H1 (cell line): ENCODE results near the gene WDR59. TPM values are rescaled to one million over a fixed set of nuclear protein-coding genes. Genes with fewer than 3 reads are reported as not detected.

ENCODE experiments used
- CTCF ChIA-PET: fragments of 300-600 bp; sonication (Branson Sonifier 250); formaldehyde crosslinking; loops from one replicate; lab custom pipeline; 2021; ENCODE audit not compliant: partially characterized antibody; lab: Charles Lee
- POLR2A ChIA-PET: fragments of 300-600 bp; sonication (Branson Sonifier 250); formaldehyde crosslinking; loops from one replicate; lab custom pipeline; 2021; ENCODE audit warnings: inconsistent platforms; ENCODE audit not compliant: partially characterized antibody; lab: Charles Lee
- DNase-seq, 2 experiments: peaks; one replicate each; pipeline versions ENCODE4 v3.0.0 to v3.0.0-alpha.2; 2010 to 2022; ENCODE audit warnings: low spot score in 2 of 2, low read depth in 1 of 2, mixed read lengths in 1 of 2
- FAIRE-seq: peaks from 2 replicates; lab custom pipeline; 2011; peaks lifted over from hg19 to GRCh38; lab: Jason Lieb, UNC
- H2AFZ ChIP-seq: 2 replicates; pipeline ENCODE4 v1.8.1; 2012; ENCODE audit warnings: low read length, inconsistent platforms
- H2AK5ac ChIP-seq: 2 replicates; pipeline ENCODE4 v1.6.1; 2013; ENCODE audit warnings: low read depth, low read length
- H2BK120ac ChIP-seq: replicated peaks from 2 replicates; pipeline ENCODE3; 2013; ENCODE audit warnings: low read depth, low read length, inconsistent platforms
- H2BK12ac ChIP-seq: 2 replicates; pipeline ENCODE4 v1.6.1; 2013; ENCODE audit warnings: low read depth, low read length
- H2BK15ac ChIP-seq: 2 replicates; pipeline ENCODE4 v1.6.1; 2013; ENCODE audit warnings: low read length
- H2BK20ac ChIP-seq: 2 replicates; pipeline ENCODE4 v1.6.1; 2013; ENCODE audit warnings: low read length
- H2BK5ac ChIP-seq: 2 replicates; pipeline ENCODE4 v1.6.1; 2013; ENCODE audit warnings: low read depth, low read length
- H3K14ac ChIP-seq: 2 replicates; pipeline ENCODE4 v1.6.1; 2013; ENCODE audit warnings: inconsistent platforms; ENCODE audit not compliant: insufficient read length
- H3K18ac ChIP-seq: 2 replicates; pipeline ENCODE4 v1.6.1; 2013; ENCODE audit warnings: low read length; ENCODE audit errors: extremely low read depth
- H3K23ac ChIP-seq: 2 replicates; pipeline ENCODE4 v1.6.1; 2013; ENCODE audit warnings: inconsistent platforms; ENCODE audit not compliant: insufficient read length
- H3K23me2 ChIP-seq: 2 replicates; pipeline ENCODE4 v1.6.1; 2013; ENCODE audit warnings: low read depth, low read length
- H3K27ac ChIP-seq: 2 replicates; pipeline ENCODE4 v1.6.1; 2011; ENCODE audit warnings: low read depth, low read length, inconsistent platforms
- H3K27me3 ChIP-seq, 4 experiments: replicated peaks in 1 of 4; 1 replicate in 1 of 4; 2 replicates in 3 of 4; pipeline versions ENCODE4 v1.6.1 to v1.8.1; 2011 to 2013; ENCODE audit warnings: low read length in 3 of 4, mild to moderate bottlenecking in 3 of 4, inconsistent platforms in 2 of 4, mixed read lengths in 2 of 4, moderate library complexity in 1 of 4; ENCODE audit not compliant: control insufficient read depth in 3 of 4, insufficient read depth in 3 of 4; ENCODE audit errors: extremely low read depth in 1 of 4
- H3K36me3 ChIP-seq, 4 experiments: 2 replicates each; pipeline versions ENCODE4 v1.6.1 to v1.8.1; 2011 to 2013; ENCODE audit warnings: mild to moderate bottlenecking in 4 of 4, low read length in 3 of 4, moderate library complexity in 2 of 4, control low read depth in 1 of 4, inconsistent platforms in 1 of 4; ENCODE audit not compliant: insufficient read depth in 4 of 4, control insufficient read depth in 2 of 4
- H3K4ac ChIP-seq: replicated peaks from 2 replicates; pipeline ENCODE3; 2013; ENCODE audit warnings: low read length, low read depth, mixed read lengths, inconsistent platforms; ENCODE audit not compliant: insufficient read length
- H3K4me1 ChIP-seq, 4 experiments: replicated peaks in 1 of 4; 1 replicate in 1 of 4; 2 replicates in 3 of 4; pipeline versions ENCODE4 v1.6.1 to v1.8.1; 2011 to 2013; ENCODE audit warnings: low read length in 3 of 4, inconsistent platforms in 2 of 4, mixed read lengths in 1 of 4; ENCODE audit not compliant: insufficient read depth in 4 of 4, control insufficient read depth in 3 of 4
- H3K4me2 ChIP-seq, 2 experiments: 2 replicates each; pipeline versions ENCODE4 v1.6.1 to v1.8.1; 2011 to 2013; ENCODE audit warnings: low read depth in 2 of 2, low read length in 2 of 2, control low read depth in 1 of 2, inconsistent platforms in 1 of 2, mild to moderate bottlenecking in 1 of 2; ENCODE audit not compliant: insufficient read depth in 1 of 2
- H3K4me3 ChIP-seq, 4 experiments: fragments of 200-600, 300-600 bp in 1 of 4; sonication (generic), shearing (Covaris generic), sonication (Bioruptor Twin) in 1 of 4; 2 replicates each; pipeline versions ENCODE4 v1.5.1 to v1.8.1; 2011 to 2016; ENCODE audit warnings: low read length in 4 of 4, low read depth in 3 of 4, control low read depth in 2 of 4, inconsistent platforms in 2 of 4, mild to moderate bottlenecking in 2 of 4, mixed read lengths in 1 of 4, moderate library complexity in 1 of 4; ENCODE audit not compliant: insufficient read depth in 2 of 4; ENCODE audit errors: extremely low read depth in 1 of 4
- H3K56ac ChIP-seq: replicated peaks from 2 replicates; pipeline ENCODE3; 2013; ENCODE audit warnings: low read depth, mild to moderate bottlenecking, mixed read lengths, low read length, inconsistent platforms; ENCODE audit not compliant: insufficient read length
- H3K79me1 ChIP-seq: 2 replicates; pipeline ENCODE4 v1.6.1; 2013; ENCODE audit warnings: low read depth, low read length, control low read depth
- H3K79me2 ChIP-seq, 2 experiments: 2 replicates each; pipeline versions ENCODE4 v1.6.1 to v1.8.1; 2012 to 2013; ENCODE audit warnings: low read length in 2 of 2, mild to moderate bottlenecking in 2 of 2, inconsistent platforms in 1 of 2; ENCODE audit not compliant: insufficient read depth in 2 of 2, control insufficient read depth in 1 of 2
- H3K9ac ChIP-seq, 4 experiments: replicated peaks in 1 of 4; 1 replicate in 1 of 4; 2 replicates in 3 of 4; pipeline versions ENCODE4 v1.6.1 to v1.8.1; 2011 to 2013; ENCODE audit warnings: low read depth in 3 of 4, low read length in 3 of 4, control low read depth in 2 of 4, mild to moderate bottlenecking in 2 of 4, moderate library complexity in 2 of 4, inconsistent platforms in 1 of 4; ENCODE audit errors: extremely low read depth in 1 of 4
- H3K9me3 ChIP-seq, 2 experiments: 2 replicates each; pipeline versions ENCODE4 v1.6.1 to v1.8.1; 2012 to 2013; ENCODE audit warnings: mild to moderate bottlenecking in 2 of 2, moderate library complexity in 2 of 2, control low read depth in 1 of 2, inconsistent platforms in 1 of 2, low read depth in 1 of 2, low read length in 1 of 2, mixed read lengths in 1 of 2; ENCODE audit not compliant: insufficient read depth in 2 of 2
- H4K20me1 ChIP-seq, 2 experiments: replicated peaks in 1 of 2; 2 replicates each; pipeline versions ENCODE3 to v1.8.1; 2011 to 2013; ENCODE audit warnings: inconsistent platforms in 2 of 2, low read length in 2 of 2, mild to moderate bottlenecking in 1 of 2; ENCODE audit not compliant: insufficient read depth in 2 of 2, control insufficient read depth in 1 of 2
- H4K5ac ChIP-seq: 2 replicates; pipeline ENCODE4 v1.6.1; 2013; ENCODE audit warnings: low read length, low read depth, mixed read lengths, inconsistent platforms; ENCODE audit not compliant: insufficient read length
- H4K8ac ChIP-seq: 2 replicates; pipeline ENCODE4 v1.8.0; 2013; ENCODE audit warnings: mild to moderate bottlenecking, moderate library complexity, low read length, inconsistent platforms; ENCODE audit not compliant: insufficient read depth; ENCODE audit errors: extremely low read depth
- H4K91ac ChIP-seq: replicated peaks from 2 replicates; pipeline ENCODE3; 2013; ENCODE audit warnings: low read length, mixed read lengths, inconsistent platforms; ENCODE audit not compliant: insufficient read length
- CBX5 ChIP-seq: fragments of 300-800, 300-1000 bp; sonication (generic); IDR thresholded peaks from 2 replicates; pipeline ENCODE4 v1.7.1; 2016; ENCODE audit warnings: antibody characterized with exemption, low read length, low read depth
- EGR1 ChIP-seq: IDR thresholded peaks from 2 replicates; pipeline ENCODE4 v1.6.1; 2011; ENCODE audit warnings: low read depth, low read length, borderline replicate concordance
- POLR2AphosphoS5 ChIP-seq: IDR thresholded peaks from 2 replicates; pipeline ENCODE4 v1.6.1; 2011; ENCODE audit warnings: low read depth, low read length
- RBBP5 ChIP-seq: IDR thresholded peaks from 2 replicates; pipeline ENCODE4 v1.7.1; 2012; ENCODE audit warnings: low read depth, mild to moderate bottlenecking, inconsistent platforms, low read length, moderate library complexity, borderline replicate concordance
- RXRA ChIP-seq: IDR thresholded peaks from 2 replicates; pipeline ENCODE4 v1.6.1; 2011; ENCODE audit warnings: low read depth, mild to moderate bottlenecking, low read length, moderate library complexity; ENCODE audit not compliant: insufficient read depth
- SIRT6 ChIP-seq: IDR thresholded peaks from one replicate; pipeline ENCODE4 v1.7.1; 2012; ENCODE audit warnings: low read length, inconsistent platforms
- TAF1 ChIP-seq: IDR thresholded peaks from 2 replicates; pipeline ENCODE4 v1.6.1; 2011; ENCODE audit warnings: mild to moderate bottlenecking, low read depth, low read length
- TCF12 ChIP-seq: IDR thresholded peaks from 2 replicates; pipeline ENCODE4 v1.6.1; 2011; ENCODE audit warnings: low read depth, mild to moderate bottlenecking, low read length
- WGBS, 2 experiments: shearing (Covaris generic) in 1 of 2; methylation state at CpG; one replicate each; pipeline versions ENCODE4 v1.1.6 to v1.1.7; 2013 to 2015; ENCODE audit warnings: low lambda C conversion rate in 2 of 2, mixed read lengths in 2 of 2, inconsistent platforms in 1 of 2, low coverage in 1 of 2, missing lambda C conversion rate in 1 of 2; ENCODE audit not compliant: insufficient replicate concordance in 2 of 2, insufficient coverage in 1 of 2, insufficient read length in 1 of 2; ENCODE audit errors: extremely low coverage in 1 of 2, missing lambda C conversion rate in 1 of 2; 5-methylcytosine and 5-hydroxymethylcytosine counted together
- polyA plus RNA-seq, 7 experiments: library from polyadenylated mRNA; depleted of rRNA in 3 of 7; stranded (reverse) in 5 of 7; unstranded in 2 of 7; fragments of >200 nt in 5 of 7; fragments of 200-250 nt in 2 of 7; gene quantifications; 1 replicate in 5 of 7; 2 replicates in 1 of 7; 4 replicates in 1 of 7; pipeline versions ENCODE4 v1.2.1 to v1.2.3, GENCODE V29; 2011 to 2013; ENCODE audit warnings: missing spikeins in 2 of 7, mixed read lengths in 2 of 7
- total RNA-seq: library from RNA; stranded (reverse); fragmentation: NEBNext Ultra II Directional; extraction: Animal tissue kit (Norgen Biotek cat#: 25700); gene quantifications from 2 replicates; pipeline ENCODE4 v1.2.1, GENCODE V29; 2021
- TF ChIP-seq, protein P1 (sequence below): IDR thresholded peaks from 2 replicates; pipeline ENCODE4 v1.6.1; 2012; ENCODE audit warnings: low read length, inconsistent platforms

WDR59 gene
- total and polyA plus RNA-seq, 2 of the 8 experiments (the other 6 are each of a cell fraction or from before 2014, with no cell fraction given), result 84.2 to 124 TPM

DNA sequence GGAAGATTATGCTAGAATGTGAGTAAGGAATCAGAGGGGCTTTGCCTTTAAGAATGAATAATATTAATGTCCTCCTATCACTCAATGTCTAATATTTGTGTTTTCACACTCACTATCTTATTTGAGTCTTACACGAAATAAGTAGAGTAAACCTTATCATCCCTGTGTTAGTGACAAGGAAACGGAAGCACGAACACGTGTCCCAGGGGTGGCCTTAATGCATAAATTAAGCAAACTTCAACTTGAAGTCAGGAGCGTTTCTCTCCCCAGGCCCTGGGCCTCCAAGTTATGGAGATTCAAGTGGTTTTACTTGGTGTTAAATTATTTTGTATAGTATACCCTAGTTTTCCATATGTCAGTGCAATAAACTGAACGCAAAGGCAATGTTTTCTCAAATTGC is 96.0 kb downstream of the WDR59 start:
- Histone ChIP-seq H3K36me3 (peaks cover 5 to 84% (median 43%) of the 10 kb centered on the region in 4 experiments), H3K27ac (no peak overlapping the region), H2AK5ac (no peak overlapping the region), H4K8ac (no peak overlapping the region), H3K79me1 (no peaks in the 10 kb centered on the region), H3K4me2 (no peak overlapping the region), H4K5ac (no peak overlapping the region), H3K23me2 (no peaks in the 10 kb centered on the region), H3K9me3 (no peaks in the 10 kb centered on the region), H3K4me3 (no peak overlapping the region), H4K20me1 (no peaks in the 10 kb centered on the region), H2AFZ (no peak overlapping the region), H3K27me3 (no peaks in the 10 kb centered on the region), H3K14ac (no peak overlapping the region), H3K4ac (no peak overlapping the region), H2BK20ac (no peak overlapping the region), H3K56ac (no peak overlapping the region), H2BK5ac (no peak overlapping the region), H3K18ac (no peak overlapping the region), H3K4me1 (no peaks in the 10 kb centered on the region), H3K9ac (no peak overlapping the region), H2BK15ac (no peak overlapping the region), H2BK12ac (no peak overlapping the region), H3K79me2 (no peaks in the 10 kb centered on the region), H4K91ac (no peak overlapping the region), H3K23ac (no peak overlapping the region), H2BK120ac (no peak overlapping the region)
- TF ChIP-seq TAF1 (no peak), POLR2AphosphoS5 (no peak), CBX5 (no peak), TCF12 (no peak), SIRT6 (no peak), RBBP5 (no peak), EGR1 (no peak), RXRA (no peak)
- TF ChIP-seq, protein P1, sequence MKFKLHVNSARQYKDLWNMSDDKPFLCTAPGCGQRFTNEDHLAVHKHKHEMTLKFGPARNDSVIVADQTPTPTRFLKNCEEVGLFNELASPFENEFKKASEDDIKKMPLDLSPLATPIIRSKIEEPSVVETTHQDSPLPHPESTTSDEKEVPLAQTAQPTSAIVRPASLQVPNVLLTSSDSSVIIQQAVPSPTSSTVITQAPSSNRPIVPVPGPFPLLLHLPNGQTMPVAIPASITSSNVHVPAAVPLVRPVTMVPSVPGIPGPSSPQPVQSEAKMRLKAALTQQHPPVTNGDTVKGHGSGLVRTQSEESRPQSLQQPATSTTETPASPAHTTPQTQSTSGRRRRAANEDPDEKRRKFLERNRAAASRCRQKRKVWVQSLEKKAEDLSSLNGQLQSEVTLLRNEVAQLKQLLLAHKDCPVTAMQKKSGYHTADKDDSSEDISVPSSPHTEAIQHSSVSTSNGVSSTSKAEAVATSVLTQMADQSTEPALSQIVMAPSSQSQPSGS, result no peak
- ChIA-PET CTCF (interaction anchor here (0.6 to 1.1 kb wide), 2 partner anchors 26 to 301 kb away, joined by 3 to 4 read pairs; no protein-coding TSS in a partner anchor), POLR2A (interaction anchor here (1.0 kb wide), 1 partner anchor 31 kb away, joined by 3 read pairs; no protein-coding TSS in a partner anchor)
- FAIRE-seq (no peak), DNase-seq (no peak)
- 89% methylated on average over 6 of the region's 6 CpGs; no CpG with 5 or more reads in 1 of the 2 experiments for WGBS, 2 experiments
